ENCODE measurements around the gene RABGAP1L.
"Not testable (repeated sequence)": the region's sequence is repeated elsewhere in the genome, so short reads cannot be mapped to it uniquely, and the experiment has no call there.

Gene RABGAP1L

GRCh38 chr1:174710868-174711845 lies 551.8 kb downstream of the RABGAP1L start:
- no peak for TF ChIP-seq CTCF (IDR thresholded peaks at IDR 0.05; ENCODE audit: insufficient read depth, low read depth, low read length, missing control alignments)
- no peak for DNase-seq (ENCODE audit: low read depth)
- no peak overlapping the region for H3K4me3 ChIP-seq (ENCODE audit: low read length)

- not testable (repeated sequence) for H3K4me3 ChIP-seq (ENCODE audit: low read length); DNase-seq (ENCODE audit: low read depth)
Observed at GRCh38 chr1:174711848-174712247, 552.5 kb downstream of the RABGAP1L start.

- DNase-seq (ENCODE audit: low read depth), result no peak
- no peak overlapping the region for H3K4me3 ChIP-seq (ENCODE audit: low read length)
- TF ChIP-seq CTCF (IDR thresholded peaks at IDR 0.05; ENCODE audit: insufficient read depth, low read depth, low read length, missing control alignments), result no peak
Observed at GRCh38 chr1:174712541-174712940, 553.2 kb downstream of the RABGAP1L start.

GRCh38 chr1:174713796-174714195 lies 554.5 kb downstream of the RABGAP1L start:
- no peak for TF ChIP-seq CTCF (IDR thresholded peaks at IDR 0.05; ENCODE audit: insufficient read depth, low read depth, low read length, missing control alignments)
- no peak overlapping the region for H3K4me3 ChIP-seq (ENCODE audit: low read length)
- DNase-seq (ENCODE audit: low read depth), result no peak

- TF ChIP-seq CTCF (IDR thresholded peaks at IDR 0.05; ENCODE audit: insufficient read depth, low read depth, low read length, missing control alignments), result no peak
- DNase-seq (ENCODE audit: low read depth), result no peak
- no peak overlapping the region for H3K4me3 ChIP-seq (ENCODE audit: low read length)
Observed at GRCh38 chr1:174719194-174719593, 559.9 kb downstream of the RABGAP1L start.

GRCh38 chr1:174720618-174721017 lies 561.3 kb downstream of the RABGAP1L start:
- no peak overlapping the region for H3K4me3 ChIP-seq (ENCODE audit: low read length)
- DNase-seq (ENCODE audit: low read depth), result no peak
- no peak for TF ChIP-seq CTCF (IDR thresholded peaks at IDR 0.05; ENCODE audit: insufficient read depth, low read depth, low read length, missing control alignments)

- no peak overlapping the region for H3K4me3 ChIP-seq (ENCODE audit: low read length)
- TF ChIP-seq CTCF (IDR thresholded peaks at IDR 0.05; ENCODE audit: insufficient read depth, low read depth, low read length, missing control alignments), result no peak
- DNase-seq (ENCODE audit: low read depth), result no peak
Observed at GRCh38 chr1:174721246-174721645, 561.9 kb downstream of the RABGAP1L start.
